ENCODE data around the gene TADA2B. TPM values are rescaled to one million over a fixed set of nuclear protein-coding genes. Genes with fewer than 3 reads are reported as not detected.

Gene TADA2B
- total RNA-seq = 8.7 and 11.7 TPM in 2 replicates

DNA sequence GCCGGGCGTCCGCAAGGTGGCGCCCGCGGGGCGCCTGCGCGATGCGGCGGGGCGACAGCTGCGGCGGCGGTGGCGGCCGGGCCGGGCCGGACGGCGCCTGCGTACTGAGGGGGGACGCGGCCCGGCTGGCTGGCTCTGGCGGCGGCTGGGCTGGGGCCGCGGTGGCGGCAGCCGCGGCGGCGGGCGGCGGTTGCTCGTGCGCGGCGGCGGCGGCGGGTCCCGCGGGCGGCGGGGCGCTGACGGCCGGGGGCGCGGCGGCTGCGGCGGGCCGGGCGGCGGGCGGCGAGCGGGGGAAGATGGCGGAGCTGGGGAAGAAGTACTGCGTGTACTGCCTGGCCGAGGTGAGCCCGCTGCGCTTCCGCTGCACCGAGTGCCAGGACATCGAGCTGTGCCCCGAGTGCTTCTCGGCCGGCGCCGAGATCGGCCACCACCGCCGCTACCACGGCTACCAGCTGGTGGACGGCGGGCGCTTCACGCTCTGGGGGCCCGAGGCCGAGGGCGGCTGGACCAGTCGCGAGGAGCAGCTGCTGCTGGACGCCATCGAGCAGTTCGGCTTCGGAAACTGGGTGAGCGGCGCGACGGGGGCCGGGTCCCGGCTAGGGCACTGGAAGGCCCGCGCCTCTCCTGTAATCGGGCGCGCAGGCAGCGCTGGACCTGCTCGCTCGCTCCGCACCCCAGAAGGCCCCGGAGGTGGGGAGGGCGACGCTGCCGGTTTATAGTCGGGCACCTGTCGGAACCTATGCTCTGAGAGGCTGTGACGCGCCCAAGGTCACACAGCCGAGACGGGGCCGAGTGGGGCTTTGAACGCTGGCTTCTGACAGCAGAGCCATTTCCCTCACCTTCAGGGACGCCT lies at the start of gene TADA2B:
Gene TADA2B (plus strand): TSS at position 89 of the 853 bp plus-strand sequence. CDS start 208 bp downstream, at position 297.

GRCh38 chr4:7067452-7068278 lies 24.5 kb downstream of the TADA2B start, which contains the start of gene GRPEL1:
Gene GRPEL1, minus strand, starts transcription at chr4:7068064. Its CDS starts 32 bp downstream, at chr4:7068032.

Other genes starting within 250 kb of the TADA2B start
- gene TBC1D14, start 133.5 kb upstream of the TADA2B start, total RNA-seq = 37.0 and 37.8 TPM in 2 replicates
- 14.8 and 20.2 TPM in 2 replicates for gene GRPEL1, start 24.7 kb downstream of the TADA2B start, total RNA-seq
- gene SORCS2, start 149.2 kb downstream of the TADA2B start, total RNA-seq = 0.26 and 0.79 TPM in 2 replicates

All from bronchial smooth muscle cell (primary cell).